MV-4-11 (cell line): ENCODE results near the gene TENT5C.

ENCODE experiments used
- DNase-seq: peaks from one replicate; lab custom pipeline; 2025; lab: John Stamatoyannopoulos, UW

Gene TENT5C

GRCh38 chr1:117657949-117658660 lies 52.3 kb downstream of the TENT5C start:
- DNase-seq: no peak

GRCh38 chr1:117658676-117659075 lies 52.8 kb downstream of the TENT5C start:
- DNase-seq: no peak

GRCh38 chr1:117659550-117660270 lies 53.9 kb downstream of the TENT5C start:
- DNase-seq: no peak

- no peak for DNase-seq
These were observed 54.6 kb downstream of the TENT5C start for GRCh38 chr1:117660271-117660965.

GRCh38 chr1:117661027-117661426 lies 55.2 kb downstream of the TENT5C start:
- DNase-seq: peak; percentile 6

GRCh38 chr1:117662667-117663066 lies 56.8 kb downstream of the TENT5C start:
- no peak for DNase-seq

GRCh38 chr1:117663156-117663902 lies 57.5 kb downstream of the TENT5C start:
- no peak for DNase-seq

GRCh38 chr1:117664314-117664713 lies 58.5 kb downstream of the TENT5C start:
- peak; percentile 75 for DNase-seq

- DNase-seq: peak; percentile 69
These were observed 59.9 kb downstream of the TENT5C start for GRCh38 chr1:117665556-117666270.

GRCh38 chr1:117669572-117669971 lies 63.7 kb downstream of the TENT5C start:
- DNase-seq: no peak

GRCh38 chr1:117670976-117671780 lies 65.3 kb downstream of the TENT5C start:
- DNase-seq: peak; percentile 79

- peak; percentile 75 for DNase-seq
These were observed 66.1 kb downstream of the TENT5C start for GRCh38 chr1:117671781-117672501.

- no peak for DNase-seq
These were observed 66.9 kb downstream of the TENT5C start for GRCh38 chr1:117672756-117673155.

GRCh38 chr1:117673405-117673804 lies 67.6 kb downstream of the TENT5C start:
- peak; percentile 56 for DNase-seq

- DNase-seq: peak; percentile 67
These were observed 68.9 kb downstream of the TENT5C start for GRCh38 chr1:117674521-117675400.

GRCh38 chr1:117675907-117676430 lies 70.1 kb downstream of the TENT5C start:
- DNase-seq: no peak

- no peak for DNase-seq
These were observed 70.8 kb downstream of the TENT5C start for GRCh38 chr1:117676615-117677130.
